Cardiac muscle cell (in vitro differentiated cells and primary cell): ENCODE results near the gene RNF220. TPM values are rescaled to one million over a fixed set of nuclear protein-coding genes. Genes with fewer than 3 reads are reported as not detected.

Experiments
- DNase-seq, 2 donors: peaks; one replicate each; pipeline versions ENCODE4 v3.0.0 to v3.0.0-alpha.2; 2010 to 2017; ENCODE audit warnings: low read depth in 1 of 2, low spot score in 1 of 2
- H3K27ac ChIP-seq: fragments of 200-600 bp; sonication (generic); 2 replicates; pipeline ENCODE4 v1.5.1; 2016
- H3K27me3 ChIP-seq: fragments of 200-600 bp; sonication (generic); 2 replicates; pipeline ENCODE4 v1.6.0; 2016; ENCODE audit warnings: control low read depth
- H3K36me3 ChIP-seq: fragments of 200-600 bp; sonication (generic); 2 replicates; pipeline ENCODE4 v1.5.1; 2016; ENCODE audit warnings: control low read depth
- H3K4me1 ChIP-seq: fragments of 200-600 bp; sonication (generic); 2 replicates; pipeline ENCODE4 v1.8.1; 2017; ENCODE audit warnings: low read depth, mild to moderate bottlenecking, mixed run types
- H3K4me3 ChIP-seq: fragments of 200-600 bp; sonication (generic); 2 replicates; pipeline ENCODE4 v1.5.1; 2016; ENCODE audit warnings: mild to moderate bottlenecking
- H3K9me3 ChIP-seq: fragments of 200-600 bp; sonication (generic); 2 replicates; pipeline ENCODE4 v1.5.1; 2017; ENCODE audit warnings: low read depth, mild to moderate bottlenecking, control low read depth
- polyA plus RNA-seq: library from polyadenylated mRNA; unstranded; fragments of >200 nt; fragmentation: Nextera tagmentation; extraction: Ambion mirVana; gene quantifications from 2 replicates; pipeline ENCODE4 v1.2.1, GENCODE V29; 2016
- total RNA-seq: library from RNA; depleted of rRNA; stranded (reverse); fragments of >200 nt; gene quantifications from 2 replicates; pipeline ENCODE4 v1.2.3, GENCODE V29; 2016
- TF ChIP-seq, protein P1 (sequence below): IDR thresholded peaks from 2 replicates; pipeline ENCODE4 v1.5.1; 2012; ENCODE audit warnings: low read depth, mild to moderate bottlenecking, low read length

Gene RNF220
- total and polyA plus RNA-seq, 2 experiments from 2014 or later, result 57.6 to 142 TPM

DNA sequence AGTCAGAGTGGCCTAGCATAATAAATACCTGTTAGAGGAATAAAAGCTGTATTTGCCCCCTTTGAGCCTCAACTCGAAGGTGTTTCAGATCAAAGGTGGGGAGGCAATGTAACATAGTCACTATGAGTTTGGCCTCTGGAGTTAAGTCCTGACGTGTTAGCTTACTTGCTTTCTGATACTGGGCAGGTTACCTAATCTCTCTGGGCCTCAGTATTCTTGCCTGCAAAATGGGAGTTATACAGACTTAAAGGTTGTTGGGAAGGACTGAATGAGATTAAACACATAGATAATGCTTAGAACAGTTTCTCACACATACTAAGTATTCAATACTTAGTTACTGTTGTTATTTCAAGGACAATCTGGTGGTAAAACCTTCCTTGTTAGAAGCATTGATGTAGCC is 15.5 kb downstream of the RNF220 start:
- H3K27me3 ChIP-seq, result peaks cover 47% of the 10 kb centered on the region
- TF ChIP-seq, protein P1, sequence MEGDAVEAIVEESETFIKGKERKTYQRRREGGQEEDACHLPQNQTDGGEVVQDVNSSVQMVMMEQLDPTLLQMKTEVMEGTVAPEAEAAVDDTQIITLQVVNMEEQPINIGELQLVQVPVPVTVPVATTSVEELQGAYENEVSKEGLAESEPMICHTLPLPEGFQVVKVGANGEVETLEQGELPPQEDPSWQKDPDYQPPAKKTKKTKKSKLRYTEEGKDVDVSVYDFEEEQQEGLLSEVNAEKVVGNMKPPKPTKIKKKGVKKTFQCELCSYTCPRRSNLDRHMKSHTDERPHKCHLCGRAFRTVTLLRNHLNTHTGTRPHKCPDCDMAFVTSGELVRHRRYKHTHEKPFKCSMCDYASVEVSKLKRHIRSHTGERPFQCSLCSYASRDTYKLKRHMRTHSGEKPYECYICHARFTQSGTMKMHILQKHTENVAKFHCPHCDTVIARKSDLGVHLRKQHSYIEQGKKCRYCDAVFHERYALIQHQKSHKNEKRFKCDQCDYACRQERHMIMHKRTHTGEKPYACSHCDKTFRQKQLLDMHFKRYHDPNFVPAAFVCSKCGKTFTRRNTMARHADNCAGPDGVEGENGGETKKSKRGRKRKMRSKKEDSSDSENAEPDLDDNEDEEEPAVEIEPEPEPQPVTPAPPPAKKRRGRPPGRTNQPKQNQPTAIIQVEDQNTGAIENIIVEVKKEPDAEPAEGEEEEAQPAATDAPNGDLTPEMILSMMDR, result no peak
- H3K27ac ChIP-seq, result no peak overlapping the region
- no peaks in the 10 kb centered on the region for H3K36me3 ChIP-seq
- H3K9me3 ChIP-seq, result no peaks in the 10 kb centered on the region
- H3K4me1 ChIP-seq, result peaks cover 18% of the 10 kb centered on the region
- no peak for DNase-seq
- no peak overlapping the region for H3K4me3 ChIP-seq

DNA sequence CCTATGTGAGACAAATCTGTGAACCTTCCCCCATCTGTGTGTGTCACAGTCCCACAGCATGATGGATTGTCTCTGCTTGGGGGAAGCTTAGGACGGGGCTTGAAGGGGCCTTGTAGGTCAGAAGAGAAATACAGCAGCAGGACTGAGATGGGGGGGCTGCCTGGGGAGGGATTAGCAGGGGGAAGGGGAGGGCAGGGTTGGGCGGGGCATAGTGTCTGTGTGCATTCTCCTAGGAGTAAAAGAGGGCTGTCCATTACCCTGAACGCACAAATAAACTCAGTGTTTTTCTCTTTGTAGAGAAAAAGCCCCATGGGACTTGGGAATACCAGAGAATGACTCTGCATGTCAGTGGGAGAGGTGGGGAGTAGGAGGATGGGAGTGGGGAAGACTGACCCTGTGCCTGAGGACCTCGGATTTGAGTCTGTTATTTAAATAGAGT is 16.4 kb downstream of the RNF220 start:
- TF ChIP-seq, protein P1, result no peak
- Histone ChIP-seq H3K4me1 (peaks cover 18% of the 10 kb centered on the region), H3K27me3 (peaks cover 38% of the 10 kb centered on the region)

DNA sequence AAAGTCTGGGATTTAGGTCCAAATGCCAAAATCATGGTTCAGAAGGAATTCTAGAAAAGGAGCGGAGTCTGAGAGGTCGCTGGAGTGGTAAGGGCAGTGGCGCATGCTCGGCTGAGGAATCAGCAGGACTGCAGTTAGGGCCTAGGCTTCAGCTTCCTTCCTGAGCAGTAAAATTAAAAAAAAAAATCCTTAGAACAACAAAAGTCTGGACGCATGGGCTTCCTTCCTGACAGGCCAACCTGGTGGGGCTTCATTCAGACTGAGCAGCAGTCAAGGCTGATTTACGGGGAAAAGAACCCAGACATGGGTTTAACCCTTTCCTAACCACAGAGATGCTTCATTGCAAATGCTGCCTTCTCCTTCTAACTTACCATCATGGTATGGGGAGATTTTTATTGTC is 17.1 kb downstream of the RNF220 start:
- Histone ChIP-seq H3K27me3 (peaks cover 31% of the 10 kb centered on the region), H3K4me1 (peaks cover 18% of the 10 kb centered on the region), H3K9me3 (no peaks in the 10 kb centered on the region), H3K27ac (no peak overlapping the region), H3K4me3 (no peak overlapping the region), H3K36me3 (no peaks in the 10 kb centered on the region)
- TF ChIP-seq, protein P1, result no peak
- no peak for DNase-seq

More for the DNA sequence above, 16.4 kb downstream of the RNF220 start:
- DNase-seq, result no peak
- Histone ChIP-seq H3K36me3 (no peaks in the 10 kb centered on the region), H3K9me3 (no peaks in the 10 kb centered on the region), H3K4me3 (no peak overlapping the region), H3K27ac (no peak overlapping the region)

DNA sequence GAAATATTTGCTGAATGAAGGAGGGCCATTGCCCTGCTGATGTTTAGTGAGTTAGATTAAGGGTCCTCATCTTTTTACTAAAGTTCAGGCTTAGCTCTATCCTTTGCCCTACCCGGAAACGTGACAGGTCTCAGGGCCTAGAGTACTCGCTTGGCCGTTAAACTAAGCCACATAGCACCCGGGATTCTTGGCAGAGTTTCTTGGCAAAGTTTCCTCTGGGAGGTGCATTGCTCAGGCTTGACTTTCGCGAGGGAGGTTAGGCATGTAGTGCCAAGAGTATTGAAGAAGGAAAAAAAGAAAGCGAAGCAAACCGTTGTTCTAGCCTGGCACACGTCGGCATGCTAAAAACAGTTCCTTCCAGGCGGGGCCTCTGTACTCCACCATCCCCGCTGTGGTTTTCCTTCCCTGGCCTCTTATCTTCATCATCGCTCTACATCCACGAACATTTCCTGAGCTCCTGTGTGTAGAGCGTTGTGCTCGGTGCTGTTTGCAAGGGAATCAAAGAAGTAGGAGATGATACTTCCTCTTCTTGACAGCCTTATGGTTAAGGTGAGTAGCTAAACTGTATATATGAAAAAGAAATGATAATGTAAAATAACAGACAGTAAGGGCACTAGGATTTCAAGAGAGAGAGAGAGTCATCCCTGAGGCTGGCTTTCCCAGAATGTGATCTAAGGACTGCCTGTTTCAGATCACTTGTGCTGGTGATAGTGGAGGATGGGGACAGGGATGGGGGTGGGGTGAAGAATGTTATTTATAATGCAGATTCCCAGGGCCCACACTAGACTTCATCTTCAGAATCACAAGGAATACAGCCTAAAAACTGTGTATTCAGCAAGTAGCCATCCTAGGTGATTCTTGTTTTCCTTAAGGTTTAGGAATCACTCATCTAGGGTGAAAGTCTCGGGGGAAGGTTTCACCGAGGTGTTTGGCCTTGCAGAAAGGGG is 18.8 kb downstream of the RNF220 start:
- no peaks in the 10 kb centered on the region for H3K36me3 ChIP-seq
- peaks cover 18% of the 10 kb centered on the region for H3K4me1 ChIP-seq
- no peak overlapping the region for H3K4me3 ChIP-seq
- H3K9me3 ChIP-seq, result no peaks in the 10 kb centered on the region
- peak in 1 of 2 donors; percentile 90 for DNase-seq
- H3K27me3 ChIP-seq, result peaks cover 14% of the 10 kb centered on the region
- H3K27ac ChIP-seq, result no peak overlapping the region
- TF ChIP-seq, protein P1, result no peak

DNA sequence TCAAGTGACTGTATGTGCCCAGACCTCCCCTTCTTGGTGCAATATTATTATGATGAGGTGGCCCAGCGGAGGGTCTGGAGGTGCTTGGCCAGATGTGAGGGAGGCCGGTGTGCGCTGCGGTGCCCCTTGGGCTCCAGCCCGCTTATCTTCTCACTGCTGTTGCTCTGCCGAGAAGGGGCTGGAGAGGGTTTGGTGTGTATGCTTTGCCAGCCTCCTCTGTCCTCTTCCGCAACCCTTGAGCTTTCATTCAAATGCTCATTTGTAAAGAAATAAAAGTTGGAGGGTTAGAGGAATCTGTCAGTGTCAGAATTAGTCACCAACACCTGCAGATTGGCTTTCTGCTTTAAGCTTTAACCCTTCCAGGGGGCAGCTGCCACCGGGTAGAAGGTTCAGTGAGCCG is 19.7 kb downstream of the RNF220 start:
- no peak for DNase-seq
- TF ChIP-seq, protein P1, result no peak
- Histone ChIP-seq H3K27me3 (peaks cover 5% of the 10 kb centered on the region), H3K9me3 (no peaks in the 10 kb centered on the region), H3K27ac (no peak overlapping the region), H3K4me1 (peaks cover 18% of the 10 kb centered on the region), H3K36me3 (no peaks in the 10 kb centered on the region), H3K4me3 (no peak overlapping the region)
